ENCODE measurements around the gene GRIP1.

DNA sequence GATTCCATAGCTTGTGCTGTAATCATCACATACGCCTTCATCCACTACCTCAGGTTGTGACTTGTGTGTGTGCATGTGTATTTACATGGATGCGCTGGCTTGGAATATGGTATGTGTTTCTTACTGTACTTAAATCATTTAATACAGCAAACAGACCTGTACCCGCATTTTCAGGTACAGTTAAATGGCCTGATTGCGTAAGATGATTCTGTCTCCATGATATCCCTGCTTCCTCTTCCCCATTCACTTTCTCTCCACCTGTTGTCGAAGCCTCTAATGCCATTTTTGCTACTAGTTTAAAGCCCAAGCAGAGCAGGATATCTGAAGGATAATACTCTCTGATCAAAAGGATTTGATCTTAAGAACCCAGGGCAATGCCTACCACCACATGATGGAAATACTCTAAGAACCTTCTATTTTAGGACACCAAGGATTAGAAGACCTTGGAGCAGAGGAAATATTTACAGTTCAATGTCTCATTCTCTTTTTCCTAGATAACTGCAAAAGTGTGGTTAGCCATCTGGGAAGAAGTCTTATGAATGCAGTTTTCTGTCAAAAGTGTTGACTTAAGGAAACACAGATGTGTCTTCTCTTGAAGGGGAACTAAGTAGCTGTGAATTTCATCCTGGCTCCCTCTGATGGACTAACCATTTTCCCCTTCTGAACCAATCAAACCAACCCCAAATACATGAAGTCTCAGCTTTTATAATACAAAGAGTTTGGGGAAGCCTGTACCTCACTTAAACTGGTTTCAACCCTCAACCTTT lies 297.9 kb downstream of the GRIP1 start:
- TF ChIP-seq POLR2AphosphoS5 (IDR thresholded peaks at IDR 0.05), result no peak
- no peak for TF ChIP-seq POLR2A (IDR thresholded peaks at IDR 0.05)
- TF ChIP-seq, protein P1, sequence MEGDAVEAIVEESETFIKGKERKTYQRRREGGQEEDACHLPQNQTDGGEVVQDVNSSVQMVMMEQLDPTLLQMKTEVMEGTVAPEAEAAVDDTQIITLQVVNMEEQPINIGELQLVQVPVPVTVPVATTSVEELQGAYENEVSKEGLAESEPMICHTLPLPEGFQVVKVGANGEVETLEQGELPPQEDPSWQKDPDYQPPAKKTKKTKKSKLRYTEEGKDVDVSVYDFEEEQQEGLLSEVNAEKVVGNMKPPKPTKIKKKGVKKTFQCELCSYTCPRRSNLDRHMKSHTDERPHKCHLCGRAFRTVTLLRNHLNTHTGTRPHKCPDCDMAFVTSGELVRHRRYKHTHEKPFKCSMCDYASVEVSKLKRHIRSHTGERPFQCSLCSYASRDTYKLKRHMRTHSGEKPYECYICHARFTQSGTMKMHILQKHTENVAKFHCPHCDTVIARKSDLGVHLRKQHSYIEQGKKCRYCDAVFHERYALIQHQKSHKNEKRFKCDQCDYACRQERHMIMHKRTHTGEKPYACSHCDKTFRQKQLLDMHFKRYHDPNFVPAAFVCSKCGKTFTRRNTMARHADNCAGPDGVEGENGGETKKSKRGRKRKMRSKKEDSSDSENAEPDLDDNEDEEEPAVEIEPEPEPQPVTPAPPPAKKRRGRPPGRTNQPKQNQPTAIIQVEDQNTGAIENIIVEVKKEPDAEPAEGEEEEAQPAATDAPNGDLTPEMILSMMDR (IDR thresholded peaks at IDR 0.05), result no peak
